B cell (primary cell): ENCODE measurements around the gene GAL3ST2. TPM values are rescaled to one million over a fixed set of nuclear protein-coding genes. Genes with fewer than 3 reads are reported as not detected.

Experiments
- ATAC-seq: fragments of 200-7000 bp; cut with Tn5 transposase; one replicate; pipeline ENCODE4 v1.10.0; 2021; ENCODE audit warnings: low read depth, mild to moderate bottlenecking, moderate number of reproducible peaks, moderate library complexity
- CTCF ChIA-PET: fragments of 350-600 bp; sonication (Branson Sonifier 250); formaldehyde crosslinking; loops from one replicate; lab custom pipeline; 2021; ENCODE audit warnings: antibody characterized with exemption, inconsistent platforms; lab: Charles Lee
- POLR2A ChIA-PET: fragments of 350-600 bp; sonication (Branson Sonifier 250); formaldehyde crosslinking; loops from one replicate; lab custom pipeline; 2021; ENCODE audit warnings: antibody characterized with exemption; lab: Charles Lee
- DNase-seq: peaks from one replicate; pipeline ENCODE4 v3.0.0; 2013
- H2AFZ ChIP-seq: 2 replicates; pipeline ENCODE4 v1.6.1; 2012; ENCODE audit warnings: mild to moderate bottlenecking, low read depth, low read length; ENCODE audit not compliant: insufficient read depth, poor library complexity, severe bottlenecking
- H3K27ac ChIP-seq, 2 donors: 1 replicate in 1 of 2; 2 replicates in 1 of 2; pipeline ENCODE4 v1.5.1; 2012 to 2013; ENCODE audit warnings: low read length in 2 of 2, mild to moderate bottlenecking in 2 of 2, moderate library complexity in 1 of 2
- H3K27me3 ChIP-seq, 4 experiments: fragments of 200-600 bp in 1 of 4; sonication (generic) in 1 of 4; replicated peaks in 1 of 4; 1 replicate in 2 of 4; 2 replicates in 2 of 4; pipeline versions ENCODE4 v1.6.1 to v1.7.0; 2013 to 2016; ENCODE audit warnings: low read length in 3 of 4, mild to moderate bottlenecking in 2 of 4, mixed read lengths in 1 of 4, moderate library complexity in 1 of 4; ENCODE audit not compliant: insufficient read depth in 4 of 4, control insufficient read depth in 3 of 4; ENCODE audit errors: control extremely low read depth in 1 of 4
- H3K36me3 ChIP-seq, 2 experiments: replicated peaks in 1 of 2; 1 replicate in 1 of 2; 2 replicates in 1 of 2; pipeline versions ENCODE4 v1.6.1 to v1.7.1; 2013; ENCODE audit warnings: low read length in 1 of 2; ENCODE audit not compliant: insufficient read depth in 2 of 2, control insufficient read depth in 1 of 2; ENCODE audit errors: control extremely low read depth in 1 of 2, extremely low read depth in 1 of 2
- H3K4me1 ChIP-seq, 2 donors: fragments of 200-600 bp in 1 of 2; sonication (generic) in 1 of 2; 1 replicate in 1 of 2; 2 replicates in 1 of 2; pipeline versions ENCODE4 v1.5.1 to v1.6.1; 2013 to 2017; ENCODE audit warnings: low read length in 2 of 2; ENCODE audit not compliant: control insufficient read depth in 2 of 2, insufficient read depth in 2 of 2
- H3K4me2 ChIP-seq: replicated peaks from 2 replicates; pipeline ENCODE3; 2012; ENCODE audit warnings: mild to moderate bottlenecking, low read depth, low read length; ENCODE audit not compliant: poor library complexity, severe bottlenecking
- H3K4me3 ChIP-seq, 5 experiments: fragments of 200-600 bp in 1 of 5; sonication (generic) in 1 of 5; 1 replicate in 3 of 5; 2 replicates in 2 of 5; pipeline versions ENCODE4 v1.5.1 to v1.7.0; 2011 to 2016; ENCODE audit warnings: low read length in 4 of 5, mild to moderate bottlenecking in 4 of 5, low read depth in 2 of 5, control low read depth in 1 of 5, moderate library complexity in 1 of 5; ENCODE audit not compliant: insufficient read depth in 1 of 5; ENCODE audit errors: control extremely low read depth in 1 of 5, extremely low read depth in 1 of 5
- H3K79me2 ChIP-seq: fragments of 200-600 bp; sonication (generic); one replicate; pipeline ENCODE4 v1.6.0; 2016; ENCODE audit warnings: low read length; ENCODE audit not compliant: control insufficient read depth, insufficient read depth
- H3K9ac ChIP-seq: fragments of 200-600 bp; sonication (generic); 2 replicates; pipeline ENCODE4 v1.6.1; 2017; ENCODE audit warnings: mild to moderate bottlenecking, low read length, moderate library complexity
- H3K9me3 ChIP-seq, 3 donors: one replicate each; pipeline versions ENCODE4 v1.6.1 to v1.7.1; 2013; ENCODE audit warnings: low read length in 2 of 3; ENCODE audit not compliant: control insufficient read depth in 2 of 3, insufficient read depth in 1 of 3; ENCODE audit errors: control extremely low read depth in 1 of 3
- H4K20me1 ChIP-seq: 2 replicates; pipeline ENCODE4 v1.6.0; 2012; ENCODE audit warnings: mild to moderate bottlenecking, low read length; ENCODE audit not compliant: insufficient read depth, control insufficient read depth, poor library complexity, severe bottlenecking
- H3K27ac Mint-ChIP-seq: one replicate; pipeline ENCODE4 v1.8.0; 2021; ENCODE audit warnings: mixed read lengths
- H3K27me3 Mint-ChIP-seq: one replicate; pipeline ENCODE4 v1.8.0; 2021; ENCODE audit warnings: mixed read lengths
- H3K4me1 Mint-ChIP-seq: one replicate; pipeline ENCODE4 v1.8.0; 2021; ENCODE audit warnings: mixed read lengths
- H3K4me3 Mint-ChIP-seq: one replicate; pipeline ENCODE4 v1.8.0; 2021; ENCODE audit warnings: mixed read lengths
- H3K9me3 Mint-ChIP-seq: one replicate; pipeline ENCODE4 v1.8.0; 2022; ENCODE audit warnings: mixed read lengths; ENCODE audit not compliant: insufficient read depth
- CTCF ChIP-seq: fragments of 200-600 bp; IDR thresholded peaks from one replicate; pipeline ENCODE4 v1.8.0; 2022; ENCODE audit warnings: antibody characterized with exemption, mild to moderate bottlenecking
- EZH2 ChIP-seq: IDR thresholded peaks from 2 replicates; pipeline ENCODE4 v1.6.1; 2012; ENCODE audit warnings: borderline replicate concordance, low read depth, mild to moderate bottlenecking, moderate library complexity, low read length; ENCODE audit not compliant: insufficient read depth, poor library complexity, severe bottlenecking
- WGBS: methylation state at CpG from one replicate; pipeline ENCODE4 v1.1.5; 2013; ENCODE audit warnings: missing lambda C conversion rate; ENCODE audit not compliant: insufficient coverage; 5-methylcytosine and 5-hydroxymethylcytosine counted together
- intact Hi-C: fragments of 100-400 bp; cut with micrococcal nuclease; formaldehyde crosslinking; loops from one replicate; pipeline ENCODE4 v1.10.0; 2022
- polyA plus RNA-seq: library from polyadenylated mRNA; depleted of rRNA; stranded (reverse); fragments of >200 nt; gene quantifications from 2 replicates; pipeline ENCODE4 v1.2.3, GENCODE V29; 2012
- total RNA-seq, 2 donors: library from RNA; stranded (reverse); fragments of 120-200 nt in 1 of 2; gene quantifications; 1 replicate in 1 of 2; 2 replicates in 1 of 2; pipeline versions ENCODE4 v1.2.3 to v1.2.4, GENCODE V29; 2013 to 2022

GAL3ST2 gene
- total and polyA plus RNA-seq, 2 donors (not counting 1 experiment from before 2014, with no cell fraction given) = 0.10 TPM; not detected in 1

- no peaks in the 10 kb centered on the region for H3K4me1 Mint-ChIP-seq
- ChIA-PET CTCF (no interaction called here), POLR2A (no interaction called here)
- no peaks in the 10 kb centered on the region for H4K20me1 ChIP-seq
- peaks cover 3% of the 10 kb centered on the region for H3K79me2 ChIP-seq
- no peak overlapping the region for H2AFZ ChIP-seq
- H3K27me3 ChIP-seq = no peaks in the 10 kb centered on the region
- no peak overlapping the region for H3K4me2 ChIP-seq
- H3K27ac Mint-ChIP-seq = no peak overlapping the region
- peaks cover 0 to 17% of the 10 kb centered on the region in 2 experiments for H3K36me3 ChIP-seq
- H3K9me3 ChIP-seq = no peaks in the 10 kb centered on the region
- no peaks in the 10 kb centered on the region for H3K9me3 Mint-ChIP-seq
- no peak overlapping the region for H3K27ac ChIP-seq
- H3K4me3 Mint-ChIP-seq = no peak overlapping the region
- no peaks in the 10 kb centered on the region for H3K4me1 ChIP-seq
- ATAC-seq (no peak), DNase-seq (no peak)
- H3K4me3 ChIP-seq = no peak overlapping the region
- no peaks in the 10 kb centered on the region for H3K27me3 Mint-ChIP-seq
- intact Hi-C loops = no loop called here
- TF ChIP-seq CTCF (no peak), EZH2 (no peak)
- no peak overlapping the region for H3K9ac ChIP-seq
- 92% methylated on average over 14 of the region's 15 CpGs for WGBS
Observed at GRCh38 chr2:241751152-241751551, 25.5 kb upstream of the GAL3ST2 start.

- TF ChIP-seq EZH2 (no peak), CTCF (no peak)
Observed at GRCh38 chr2:241751776-241752175, 24.8 kb upstream of the GAL3ST2 start.

More at GRCh38 chr2:241751776-241752175, 24.8 kb upstream of the GAL3ST2 start:
- H3K27ac ChIP-seq = no peak overlapping the region
- H3K79me2 ChIP-seq = peaks cover 3% of the 10 kb centered on the region
- no peak overlapping the region for H3K4me3 ChIP-seq
- no peaks in the 10 kb centered on the region for H3K4me1 ChIP-seq
- ChIA-PET POLR2A (no interaction called here), CTCF (no interaction called here)
- no peaks in the 10 kb centered on the region for H4K20me1 ChIP-seq
- H2AFZ ChIP-seq = no peak overlapping the region
- intact Hi-C loops = no loop called here
- 98% methylated on average over 18 of the region's 18 CpGs for WGBS
- H3K4me2 ChIP-seq = no peak overlapping the region
- Mint-ChIP-seq H3K4me1 (no peaks in the 10 kb centered on the region), H3K27ac (no peak overlapping the region), H3K27me3 (no peaks in the 10 kb centered on the region), H3K9me3 (no peaks in the 10 kb centered on the region), H3K4me3 (no peak overlapping the region)
- ATAC-seq (no peak), DNase-seq (no peak)
- no peaks in the 10 kb centered on the region for H3K27me3 ChIP-seq
- H3K9ac ChIP-seq = no peak overlapping the region
- H3K9me3 ChIP-seq = no peaks in the 10 kb centered on the region
- H3K36me3 ChIP-seq = peaks cover 0 to 20% of the 10 kb centered on the region in 2 experiments
